Smooth muscle cell (in vitro differentiated cells): ENCODE measurements around the gene MYH10. TPM values are rescaled to one million over a fixed set of nuclear protein-coding genes. Genes with fewer than 3 reads are reported as not detected.
"Not testable (repeated sequence)": the region's sequence is repeated elsewhere in the genome, so short reads cannot be mapped to it uniquely, and the experiment has no call there.

ENCODE experiments used
- DNase-seq: peaks from one replicate; lab custom pipeline; 2025; ENCODE audit not compliant: unreplicated experiment; lab: John Stamatoyannopoulos, UW
- H2AFZ ChIP-seq: fragments of 200-600 bp; sonication (generic); 2 replicates; pipeline ENCODE4 v1.6.0; 2016; ENCODE audit warnings: antibody characterized with exemption, low read depth, mild to moderate bottlenecking
- H3F3A ChIP-seq: fragments of 200-600 bp; sonication (generic); 2 replicates; pipeline ENCODE4 v1.6.0; 2017; ENCODE audit warnings: antibody characterized with exemption, low read depth
- H3K27ac ChIP-seq: fragments of 200-600 bp; sonication (generic); 2 replicates; pipeline ENCODE4 v1.5.1; 2016; ENCODE audit warnings: low read depth, mild to moderate bottlenecking
- H3K27me3 ChIP-seq: fragments of 200-600 bp; sonication (generic); 2 replicates; pipeline ENCODE4 v1.6.1; 2016; ENCODE audit warnings: low read depth, mild to moderate bottlenecking
- H3K36me3 ChIP-seq: fragments of 200-600 bp; sonication (generic); 2 replicates; pipeline ENCODE4 v1.5.1; 2016; ENCODE audit warnings: low read depth
- H3K4me1 ChIP-seq: fragments of 200-600 bp; sonication (generic); 2 replicates; pipeline ENCODE4 v1.5.1; 2016; ENCODE audit warnings: low read depth
- H3K4me2 ChIP-seq: fragments of 200-600 bp; sonication (generic); 2 replicates; pipeline ENCODE4 v1.6.0; 2016; ENCODE audit warnings: mild to moderate bottlenecking
- H3K4me3 ChIP-seq: fragments of 200-600 bp; sonication (generic); 2 replicates; pipeline ENCODE4 v1.5.1; 2016; ENCODE audit warnings: mild to moderate bottlenecking
- H3K79me2 ChIP-seq: fragments of 200-600 bp; sonication (generic); 2 replicates; pipeline ENCODE4 v1.6.0; 2016; ENCODE audit warnings: low read depth, mild to moderate bottlenecking
- H3K9ac ChIP-seq: fragments of 200-600 bp; sonication (generic); 2 replicates; pipeline ENCODE4 v1.6.0; 2016; ENCODE audit warnings: low read depth
- H3K9me3 ChIP-seq: fragments of 200-600 bp; sonication (generic); replicated peaks from 2 replicates; pipeline ENCODE4 v1.5.1; 2016; ENCODE audit warnings: low read depth
- H4K20me1 ChIP-seq: fragments of 200-600 bp; sonication (generic); 2 replicates; pipeline ENCODE4 v1.6.0; 2016; ENCODE audit warnings: low read depth
- WGBS: methylation state at CpG from one replicate; pipeline ENCODE4 v1.1.7; 2016; ENCODE audit warnings: low lambda C conversion rate; 5-methylcytosine and 5-hydroxymethylcytosine counted together
- polyA plus RNA-seq: library from polyadenylated mRNA; unstranded; fragments of >200 nt; fragmentation: Nextera tagmentation; extraction: Ambion mirVana; gene quantifications from 2 replicates; pipeline ENCODE4 v1.2.1, GENCODE V29; 2016
- total RNA-seq: library from RNA; depleted of rRNA; stranded (reverse); fragments of >200 nt; gene quantifications from 2 replicates; pipeline ENCODE4 v1.2.3, GENCODE V29; 2014
- TF ChIP-seq, protein P1 (sequence below): fragments of 200-600 bp; sonication (generic); IDR thresholded peaks from 2 replicates; pipeline ENCODE4 v1.5.1; 2017; ENCODE audit warnings: borderline replicate concordance, mild to moderate bottlenecking, antibody characterized with exemption; ENCODE audit not compliant: insufficient read depth, poor library complexity, severe bottlenecking

The MYH10 gene
- total and polyA plus RNA-seq, 2 experiments from 2014 or later: 112 to 146 TPM

DNA sequence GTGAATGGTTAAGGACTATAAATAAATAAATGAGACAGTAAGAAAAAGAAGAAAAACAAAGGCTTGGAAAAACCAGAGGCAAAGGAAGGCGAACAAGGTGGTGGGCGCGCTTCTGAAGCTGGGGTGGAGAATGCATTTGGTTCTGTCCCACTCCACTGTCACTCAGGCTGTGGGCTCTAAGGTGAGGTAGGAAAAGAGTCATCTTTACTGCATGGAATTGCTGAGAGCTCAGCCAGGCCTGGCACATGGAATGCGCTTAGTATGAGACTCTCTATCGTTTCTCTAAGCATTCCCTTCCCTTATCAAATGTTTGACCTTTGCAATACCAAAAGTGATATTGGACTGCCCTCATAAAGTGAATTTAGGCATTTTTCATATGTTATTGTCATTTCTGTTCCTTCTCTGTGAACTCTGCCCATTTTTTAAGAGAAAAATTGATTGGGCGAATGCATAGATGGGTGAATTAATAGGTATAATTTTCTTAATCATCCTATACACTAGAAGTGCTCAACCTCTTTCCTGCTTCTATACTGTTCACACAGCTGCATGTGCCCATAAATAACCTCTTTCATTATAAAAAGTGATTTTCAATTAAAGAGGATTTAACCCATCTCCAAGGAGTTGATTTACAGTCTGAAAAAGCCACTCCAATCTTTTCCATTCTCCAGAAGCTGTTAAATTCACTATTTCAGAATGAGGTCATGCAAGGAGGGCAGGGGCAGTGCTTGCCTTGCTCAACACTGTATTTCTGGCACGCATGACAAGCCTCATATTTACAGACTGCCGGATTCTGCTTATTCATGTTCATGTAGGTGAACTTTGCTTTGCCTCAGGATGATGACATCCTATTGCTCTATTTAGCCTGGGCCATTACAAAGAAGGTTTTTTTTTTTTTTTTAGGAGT lies 87.7 kb downstream of the MYH10 start:
- H4K20me1 ChIP-seq: peaks cover 4% of the 10 kb centered on the region
- TF ChIP-seq, protein P1, sequence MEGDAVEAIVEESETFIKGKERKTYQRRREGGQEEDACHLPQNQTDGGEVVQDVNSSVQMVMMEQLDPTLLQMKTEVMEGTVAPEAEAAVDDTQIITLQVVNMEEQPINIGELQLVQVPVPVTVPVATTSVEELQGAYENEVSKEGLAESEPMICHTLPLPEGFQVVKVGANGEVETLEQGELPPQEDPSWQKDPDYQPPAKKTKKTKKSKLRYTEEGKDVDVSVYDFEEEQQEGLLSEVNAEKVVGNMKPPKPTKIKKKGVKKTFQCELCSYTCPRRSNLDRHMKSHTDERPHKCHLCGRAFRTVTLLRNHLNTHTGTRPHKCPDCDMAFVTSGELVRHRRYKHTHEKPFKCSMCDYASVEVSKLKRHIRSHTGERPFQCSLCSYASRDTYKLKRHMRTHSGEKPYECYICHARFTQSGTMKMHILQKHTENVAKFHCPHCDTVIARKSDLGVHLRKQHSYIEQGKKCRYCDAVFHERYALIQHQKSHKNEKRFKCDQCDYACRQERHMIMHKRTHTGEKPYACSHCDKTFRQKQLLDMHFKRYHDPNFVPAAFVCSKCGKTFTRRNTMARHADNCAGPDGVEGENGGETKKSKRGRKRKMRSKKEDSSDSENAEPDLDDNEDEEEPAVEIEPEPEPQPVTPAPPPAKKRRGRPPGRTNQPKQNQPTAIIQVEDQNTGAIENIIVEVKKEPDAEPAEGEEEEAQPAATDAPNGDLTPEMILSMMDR: no peak
- H3K9ac ChIP-seq: no peak overlapping the region
- peaks cover 42% of the 10 kb centered on the region for H3K36me3 ChIP-seq
- H3F3A ChIP-seq: peaks cover 7% of the 10 kb centered on the region
- H3K9me3 ChIP-seq: no peaks in the 10 kb centered on the region
- no peaks in the 10 kb centered on the region for H3K27me3 ChIP-seq
- DNase-seq: no peak
- H3K4me2 ChIP-seq: no peak overlapping the region
- no peak overlapping the region for H3K4me3 ChIP-seq
- H3K27ac ChIP-seq: peak overlapping the region; percentile 5
- H2AFZ ChIP-seq: no peak overlapping the region
- H3K79me2 ChIP-seq: peaks cover 2% of the 10 kb centered on the region
- 93% methylated on average over 8 of the region's 8 CpGs for WGBS
- H3K4me1 ChIP-seq: no peaks in the 10 kb centered on the region

DNA sequence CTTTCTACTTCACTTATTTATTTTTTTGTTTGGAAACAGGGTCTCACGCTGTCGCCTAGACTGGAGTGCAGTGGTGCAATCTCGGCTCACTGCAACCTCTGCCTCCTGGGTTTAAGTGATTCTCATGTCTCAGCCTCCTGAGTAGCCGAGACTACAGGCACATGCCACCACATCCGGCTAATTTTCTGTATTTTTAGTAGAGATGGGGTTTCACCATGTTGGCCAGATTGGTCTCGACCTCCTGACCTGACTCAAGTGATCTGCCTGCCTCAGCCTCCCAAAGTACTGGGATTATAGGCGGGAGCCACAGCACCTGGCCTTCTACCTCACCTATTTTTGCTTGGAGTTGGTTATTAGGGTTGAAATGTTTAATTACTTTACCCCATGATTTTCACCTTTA lies 90.5 kb downstream of the MYH10 start:
- H3K9me3 ChIP-seq, H3K4me1 ChIP-seq, H3F3A ChIP-seq, H3K27ac ChIP-seq, H3K4me3 ChIP-seq, H2AFZ ChIP-seq, H3K27me3 ChIP-seq, H3K9ac ChIP-seq, H3K79me2 ChIP-seq, H4K20me1 ChIP-seq, H3K4me2 ChIP-seq, DNase-seq: not testable (repeated sequence)
- H3K36me3 ChIP-seq: peaks cover 43% of the 10 kb centered on the region
- WGBS: 99% methylated on average over 7 of the region's 7 CpGs

DNA sequence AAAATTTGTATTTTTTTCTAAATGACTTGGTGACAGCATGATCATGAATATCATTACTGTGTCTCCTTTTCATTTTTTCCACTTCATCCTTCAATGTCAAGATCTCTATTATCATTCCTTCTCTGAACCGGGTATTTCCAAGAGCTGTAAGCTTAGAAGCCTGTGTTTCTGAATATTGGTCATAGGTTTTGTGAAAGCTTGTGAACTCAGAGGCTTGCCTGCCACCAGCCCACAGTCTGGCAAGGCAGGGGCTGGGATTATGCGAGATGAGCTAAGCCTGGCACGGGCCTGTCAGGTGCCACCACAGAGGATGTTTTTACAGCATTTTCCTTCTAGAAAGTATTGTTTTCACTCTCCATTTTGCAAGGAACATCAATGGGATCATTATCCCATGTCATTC lies 92.8 kb downstream of the MYH10 start:
- no peak overlapping the region for H3K4me3 ChIP-seq
- no peak overlapping the region for H3K27ac ChIP-seq
- no peaks in the 10 kb centered on the region for H3K4me1 ChIP-seq
- peaks cover 2% of the 10 kb centered on the region for H3F3A ChIP-seq
- no peak for DNase-seq
- no peaks in the 10 kb centered on the region for H3K27me3 ChIP-seq
- H3K36me3 ChIP-seq: peaks cover 36% of the 10 kb centered on the region
- no peak overlapping the region for H3K4me2 ChIP-seq
- 75% methylated on average over 3 of the region's 3 CpGs for WGBS
- no peak overlapping the region for H2AFZ ChIP-seq
- H3K9me3 ChIP-seq: no peaks in the 10 kb centered on the region
- H4K20me1 ChIP-seq: peaks cover 14% of the 10 kb centered on the region
- TF ChIP-seq, protein P1: no peak
- no peak overlapping the region for H3K9ac ChIP-seq
- H3K79me2 ChIP-seq: peaks cover 2% of the 10 kb centered on the region

DNA sequence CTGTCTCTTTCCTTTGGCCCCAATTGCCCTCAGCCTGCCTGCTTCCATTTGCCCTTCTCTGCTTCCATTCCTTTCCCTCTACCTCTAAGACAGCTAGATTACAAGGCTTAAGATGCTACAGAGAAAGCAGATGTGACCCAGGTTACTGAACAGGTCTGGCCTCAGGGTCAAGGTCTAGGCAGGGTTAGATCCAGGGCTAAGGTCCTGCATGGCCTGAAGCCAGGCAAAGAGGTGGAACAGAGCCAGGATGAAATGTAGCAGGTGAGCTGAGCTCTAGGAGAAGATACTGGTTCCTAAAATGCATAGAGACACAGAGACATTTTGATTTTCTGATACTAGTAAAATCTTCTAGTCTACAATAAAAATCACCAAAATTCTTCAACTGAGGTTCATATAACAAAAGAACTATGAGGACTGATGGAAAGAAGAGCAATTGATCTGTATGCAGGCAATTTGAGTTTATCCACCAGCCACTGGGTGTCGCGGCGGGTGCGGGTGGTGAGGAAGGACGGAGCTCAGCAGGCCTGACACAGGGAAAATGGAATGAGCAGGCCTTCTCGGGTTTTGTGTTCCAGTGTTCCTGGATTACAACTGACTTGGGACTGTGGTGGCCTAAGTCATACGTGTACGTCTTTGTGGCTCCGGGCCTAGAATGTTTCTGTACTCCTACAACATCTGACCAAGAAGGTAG lies 95.9 kb downstream of the MYH10 start:
- no peak overlapping the region for H3K4me2 ChIP-seq
- H3K79me2 ChIP-seq: peaks cover 2% of the 10 kb centered on the region
- H3K4me3 ChIP-seq: no peak overlapping the region
- no peaks in the 10 kb centered on the region for H3K4me1 ChIP-seq
- peaks cover 25% of the 10 kb centered on the region for H4K20me1 ChIP-seq
- no peak overlapping the region for H3K27ac ChIP-seq
- TF ChIP-seq, protein P1: no peak
- no peak overlapping the region for H2AFZ ChIP-seq
- peaks cover 4% of the 10 kb centered on the region for H3F3A ChIP-seq
- H3K36me3 ChIP-seq: peaks cover 14% of the 10 kb centered on the region
- WGBS: 99% methylated on average over 9 of the region's 9 CpGs
- H3K9me3 ChIP-seq: no peaks in the 10 kb centered on the region
- no peak for DNase-seq
- no peak overlapping the region for H3K9ac ChIP-seq
- no peaks in the 10 kb centered on the region for H3K27me3 ChIP-seq
